Measurements from ENCODE around the gene MGAT5B.

MGAT5B gene

DNA sequence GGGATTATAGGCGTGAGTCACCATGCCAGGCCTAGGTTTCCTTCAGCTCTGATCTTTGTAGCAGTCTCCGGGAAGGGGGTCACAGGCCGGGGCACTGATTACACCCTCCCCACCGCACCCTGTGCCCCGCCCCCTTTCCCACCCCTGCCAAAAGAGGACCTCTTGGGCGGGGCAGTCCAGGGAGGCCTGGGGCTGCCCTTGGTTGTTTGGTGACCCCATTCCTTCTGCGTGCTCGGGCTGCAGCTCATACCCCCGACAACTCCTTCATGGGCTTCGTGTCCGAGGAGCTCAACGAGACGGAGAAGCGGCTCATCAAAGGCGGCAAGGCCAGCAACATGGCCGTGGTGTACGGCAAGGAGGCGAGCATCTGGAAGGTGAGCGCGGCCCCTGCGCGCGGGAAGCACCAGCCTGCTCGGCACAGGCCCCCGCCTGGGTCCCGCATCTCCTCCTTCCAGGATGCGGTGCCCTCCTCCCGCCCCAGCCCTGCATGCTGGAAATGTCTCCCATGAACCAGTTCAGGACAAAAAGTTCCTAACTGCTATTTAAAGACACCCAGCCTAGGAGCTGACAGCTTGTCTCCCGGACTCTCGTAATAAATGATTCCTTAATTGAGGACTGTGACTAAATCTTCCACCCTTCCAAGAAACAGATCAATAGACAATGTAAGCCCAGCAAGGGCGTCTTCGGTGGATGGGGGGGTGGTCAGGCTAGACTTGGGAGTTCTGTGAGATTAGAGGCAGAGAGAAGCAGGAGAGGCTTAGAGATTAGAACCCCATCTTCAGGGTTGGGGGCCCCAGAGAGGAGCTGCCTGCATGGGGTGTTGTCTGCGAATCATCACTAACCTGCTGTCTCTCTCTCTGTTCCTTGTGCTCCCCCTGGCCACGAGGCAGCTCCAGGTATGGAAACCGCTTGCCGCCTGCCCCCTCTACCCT lies 64.5 kb downstream of the MGAT5B start:
- no peak for DNase-seq

DNA sequence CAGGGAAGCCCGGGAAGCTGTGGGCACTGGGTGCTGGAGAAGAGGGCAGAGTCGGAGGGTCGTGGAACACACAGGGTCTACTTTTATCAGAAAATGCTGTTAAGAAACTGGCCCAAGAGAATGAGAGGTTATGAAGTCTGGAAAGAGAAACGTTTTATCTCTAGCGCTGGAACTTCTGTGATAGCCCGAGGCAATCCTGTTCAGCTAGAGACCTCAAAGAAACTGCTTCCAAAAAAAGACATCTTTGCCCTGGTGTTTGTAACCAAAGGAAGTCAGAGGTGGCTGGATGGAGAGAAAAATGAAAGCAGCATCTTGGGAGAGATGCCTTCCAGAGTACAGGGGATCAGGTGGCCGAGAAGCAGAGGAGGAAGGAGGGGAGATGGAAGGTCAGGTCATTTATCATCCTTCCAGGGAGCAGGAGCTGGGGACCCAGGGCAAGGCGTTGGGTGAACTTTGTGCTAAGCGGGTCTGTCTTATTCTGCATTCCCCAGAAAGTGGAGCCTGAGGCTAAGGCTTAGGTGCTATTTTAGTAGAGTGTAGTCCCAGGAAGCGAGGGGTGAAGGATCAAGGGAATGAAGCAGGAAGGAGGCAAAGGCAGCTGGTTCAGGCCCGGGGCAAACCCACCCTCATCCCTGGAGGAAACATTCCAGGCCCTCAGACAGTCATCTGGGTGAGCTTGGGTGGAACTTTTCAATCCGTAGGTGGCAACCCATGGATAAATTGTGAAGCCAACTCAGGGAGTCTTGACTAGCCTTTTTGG lies 66.5 kb downstream of the MGAT5B start:
- DNase-seq: no peak

DNA sequence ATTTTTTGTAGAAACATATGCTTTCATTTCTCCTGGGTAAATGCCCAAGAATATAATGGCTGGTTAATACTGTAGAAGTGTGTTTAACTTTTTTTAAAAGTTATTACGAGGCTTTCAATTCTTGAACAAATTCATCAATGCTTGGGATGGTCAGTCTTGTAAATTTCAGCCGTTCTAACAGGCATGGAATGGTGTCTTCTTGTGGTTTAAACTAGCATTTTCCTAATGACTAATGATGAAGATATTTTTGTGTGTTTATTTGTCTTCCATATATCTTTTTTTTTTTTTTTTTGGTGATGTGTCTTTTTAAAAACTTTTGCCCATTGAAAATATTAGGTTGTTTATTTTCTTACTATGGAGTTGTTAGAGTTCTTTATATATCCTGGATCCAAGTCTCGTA lies 67.1 kb downstream of the MGAT5B start:
- DNase-seq: no peak

DNA sequence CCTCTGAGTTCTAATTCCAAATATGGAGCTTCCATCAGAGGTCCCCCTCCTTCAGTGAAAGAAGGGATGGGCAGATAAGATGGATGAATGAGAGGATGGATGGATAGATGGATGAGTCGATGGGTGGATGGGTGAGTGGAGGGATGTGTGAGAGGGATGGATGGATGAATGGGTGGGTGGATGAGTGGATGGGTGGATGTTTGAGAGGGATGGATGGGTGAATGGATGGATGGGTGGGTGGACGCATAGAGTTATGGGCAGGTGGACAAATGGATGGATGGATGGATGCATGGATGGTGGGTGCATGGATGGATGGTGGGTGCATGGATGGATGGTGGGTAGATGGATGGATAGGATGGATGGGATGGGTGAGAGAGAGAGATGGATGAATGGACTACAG lies 69.0 kb downstream of the MGAT5B start:
- DNase-seq: no peak

DNA sequence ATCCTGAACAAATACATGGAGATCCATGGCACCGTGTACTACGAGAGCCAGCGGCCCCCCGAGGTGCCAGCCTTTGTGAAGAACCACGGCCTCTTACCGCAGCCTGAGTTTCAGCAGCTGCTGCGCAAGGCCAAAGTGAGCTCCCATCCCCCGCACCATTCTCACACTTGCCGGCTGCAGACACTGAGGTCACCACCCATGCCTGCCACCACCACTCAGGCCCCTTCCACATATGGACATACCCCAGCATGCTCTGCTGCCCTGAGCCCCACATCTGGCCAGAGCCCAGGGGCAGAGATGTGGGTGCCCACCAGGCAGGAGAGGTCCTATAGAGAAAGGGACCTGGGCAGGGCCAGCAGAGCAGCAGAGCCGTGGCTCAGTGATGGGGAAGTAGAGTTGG lies 69.8 kb downstream of the MGAT5B start:
- DNase-seq: no peak

DNA sequence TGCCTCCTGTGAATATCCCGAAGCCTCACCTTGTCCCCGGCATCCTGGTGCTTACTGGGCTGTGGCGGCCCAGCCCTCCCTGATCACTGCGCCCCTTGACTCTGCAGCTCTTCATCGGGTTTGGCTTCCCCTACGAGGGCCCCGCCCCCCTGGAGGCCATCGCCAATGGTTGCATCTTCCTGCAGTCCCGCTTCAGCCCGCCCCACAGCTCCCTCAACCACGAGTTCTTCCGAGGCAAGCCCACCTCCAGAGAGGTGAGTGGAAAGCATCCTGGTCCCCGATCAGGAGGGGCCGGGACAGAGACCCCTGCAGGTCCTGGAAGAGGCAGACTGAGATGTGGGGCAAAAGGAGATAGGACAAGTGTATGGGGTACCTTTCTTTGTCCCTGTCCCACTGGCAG lies 72.1 kb downstream of the MGAT5B start:
- no peak for DNase-seq

DNA sequence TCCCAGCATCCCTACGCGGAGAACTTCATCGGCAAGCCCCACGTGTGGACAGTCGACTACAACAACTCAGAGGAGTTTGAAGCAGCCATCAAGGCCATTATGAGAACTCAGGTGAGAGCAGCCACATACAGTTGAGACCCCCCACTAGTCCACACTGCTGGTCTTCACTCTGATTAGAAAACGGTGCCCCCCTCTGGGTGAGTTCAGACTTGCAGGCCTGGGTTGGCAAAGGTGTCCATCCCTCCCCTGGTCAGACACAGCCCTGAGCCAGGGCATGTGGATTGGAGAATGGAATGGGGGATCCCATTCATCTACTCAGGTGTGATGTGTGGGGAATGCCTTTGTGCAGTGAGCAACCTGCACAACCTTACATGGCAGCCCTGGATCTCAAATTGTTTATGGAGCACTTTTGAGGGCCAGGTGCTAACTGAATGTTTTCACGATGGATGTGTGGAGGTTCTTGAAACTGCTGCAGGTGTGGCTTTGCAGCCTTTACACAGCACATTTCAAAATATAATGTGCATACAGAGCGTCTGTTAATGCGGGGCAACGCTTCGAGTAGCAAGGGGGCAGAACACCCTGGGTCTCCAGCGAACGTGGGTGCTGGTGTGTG lies 72.6 kb downstream of the MGAT5B start:
- no peak for DNase-seq

DNA sequence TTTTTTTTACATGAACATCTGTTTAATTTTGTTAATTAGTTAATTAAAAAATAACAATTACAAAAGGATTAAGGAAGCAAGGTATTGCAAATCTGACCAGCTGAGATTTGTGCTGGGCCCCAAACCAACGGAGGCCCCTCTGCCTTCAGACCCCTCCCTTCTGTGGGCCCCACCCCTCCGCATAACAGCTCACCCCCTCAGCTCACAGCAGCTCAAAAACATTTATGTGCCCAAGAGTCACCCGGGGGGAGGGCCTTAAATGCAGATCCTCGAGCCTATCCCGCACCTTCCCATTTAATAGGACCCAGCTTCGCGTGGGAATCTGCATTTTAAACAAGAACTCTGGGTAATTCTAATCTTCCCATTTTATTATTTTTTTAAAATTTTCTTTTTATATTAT lies 75.0 kb downstream of the MGAT5B start:
- DNase-seq: no peak

DNA sequence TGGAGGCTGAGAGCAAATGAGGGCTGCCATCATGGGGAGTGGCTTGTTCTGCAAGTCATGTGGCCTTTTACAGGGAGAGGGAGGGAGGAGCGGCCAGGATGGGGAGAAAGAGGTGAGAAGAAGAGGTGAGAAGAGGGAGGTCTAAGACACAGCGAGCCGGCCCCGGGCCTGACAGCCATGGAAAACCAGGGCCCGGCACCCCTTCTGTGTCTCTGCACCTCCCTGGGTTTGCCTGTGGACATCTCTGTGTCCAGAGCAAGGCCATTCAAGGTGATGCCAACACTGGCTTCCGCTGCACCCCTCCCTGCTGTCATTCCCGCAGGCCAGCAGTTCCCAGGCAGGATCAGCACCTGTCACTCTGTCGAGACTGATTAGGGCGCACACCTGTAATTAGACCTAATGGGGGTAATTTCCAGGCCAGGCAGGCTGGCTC lies 75.6 kb downstream of the MGAT5B start:
- DNase-seq: no peak

DNA sequence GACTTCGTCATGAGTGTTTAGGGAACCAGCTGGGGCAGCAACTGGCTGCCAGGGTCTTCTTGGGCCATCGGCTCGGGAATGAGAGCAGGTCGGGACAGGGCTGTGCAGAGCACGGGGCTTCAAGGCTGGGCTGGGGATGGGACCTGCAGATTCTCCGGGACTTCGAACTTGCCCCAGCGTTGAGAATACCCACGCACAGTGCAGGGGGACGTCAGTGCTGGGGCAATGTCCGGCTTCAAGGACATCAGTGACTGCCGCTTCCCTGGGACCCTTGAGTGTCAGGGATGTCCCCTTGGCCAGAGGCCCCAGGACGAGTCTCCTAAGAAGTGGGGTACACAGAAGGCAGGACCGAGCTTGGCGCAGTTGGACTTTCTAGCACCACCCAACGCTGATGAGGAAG lies 76.3 kb downstream of the MGAT5B start:
- no peak for DNase-seq

DNA sequence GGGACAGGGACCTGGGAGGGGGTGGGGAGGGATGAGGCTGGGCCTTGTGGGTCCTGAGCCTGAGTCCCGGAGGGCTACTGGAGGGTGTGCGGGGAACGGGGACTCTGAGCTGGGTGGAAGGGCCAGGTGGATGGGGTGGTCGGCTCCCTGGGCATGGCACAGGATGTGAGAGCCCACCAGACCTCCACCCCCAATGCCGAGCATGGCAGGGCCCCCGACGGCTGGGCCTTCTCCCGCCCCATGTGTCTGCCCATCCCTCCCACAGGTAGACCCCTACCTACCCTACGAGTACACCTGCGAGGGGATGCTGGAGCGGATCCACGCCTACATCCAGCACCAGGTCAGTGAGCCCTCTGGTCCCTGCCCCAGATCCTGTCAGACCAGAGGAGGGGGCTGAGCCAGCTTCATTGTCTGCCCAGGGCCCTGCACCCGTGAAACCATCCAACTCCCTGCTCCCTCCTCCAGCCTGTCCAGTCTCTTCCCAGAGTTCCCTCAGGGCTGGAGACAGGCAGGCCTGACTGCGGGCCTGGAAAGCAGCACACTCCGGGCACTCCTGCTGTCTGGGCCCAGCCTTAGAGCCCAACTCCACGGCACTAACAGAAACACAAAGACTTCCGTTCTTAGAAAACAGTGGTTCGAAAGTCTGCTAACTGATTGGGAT lies 78.0 kb downstream of the MGAT5B start:
- no peak for DNase-seq

DNA sequence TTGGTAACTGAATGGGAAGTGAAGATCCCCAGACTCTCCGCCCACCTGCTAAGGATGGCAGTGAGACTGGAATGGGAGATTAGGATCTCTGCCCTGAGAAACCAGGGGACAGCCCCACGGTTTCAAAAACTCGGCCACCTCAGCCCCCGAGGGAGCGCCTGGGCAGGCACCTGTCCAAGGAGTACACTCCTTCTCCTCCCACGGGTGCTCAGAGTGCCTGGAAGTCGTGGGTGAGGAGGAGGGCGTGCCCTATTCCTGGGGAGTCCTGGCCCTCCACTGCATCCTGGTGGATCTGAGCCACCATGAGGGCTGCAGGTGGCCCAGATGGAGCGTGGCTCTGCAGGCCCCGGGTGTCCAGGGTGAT lies 78.5 kb downstream of the MGAT5B start:
- no peak for DNase-seq

DNA sequence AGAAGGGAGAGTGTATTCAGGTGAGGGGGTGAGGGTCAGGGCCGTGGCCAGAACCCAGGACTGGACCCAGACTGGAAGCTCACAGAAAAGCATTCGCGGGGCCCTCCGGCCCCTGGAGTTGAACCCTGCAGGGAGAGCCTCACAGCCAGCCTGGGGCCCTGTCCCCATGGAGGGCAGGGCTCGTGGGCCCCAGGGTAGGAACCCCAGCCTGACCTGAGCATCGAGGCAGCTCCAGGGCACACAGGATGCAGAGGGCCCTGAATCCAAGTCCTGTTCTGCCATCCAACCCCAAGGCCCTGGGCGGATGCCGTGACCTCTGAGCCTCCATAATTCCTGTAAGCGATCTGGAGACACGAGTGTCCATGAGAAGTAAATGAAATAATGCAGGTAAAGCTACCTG lies 79.1 kb downstream of the MGAT5B start:
- DNase-seq: no peak

DNA sequence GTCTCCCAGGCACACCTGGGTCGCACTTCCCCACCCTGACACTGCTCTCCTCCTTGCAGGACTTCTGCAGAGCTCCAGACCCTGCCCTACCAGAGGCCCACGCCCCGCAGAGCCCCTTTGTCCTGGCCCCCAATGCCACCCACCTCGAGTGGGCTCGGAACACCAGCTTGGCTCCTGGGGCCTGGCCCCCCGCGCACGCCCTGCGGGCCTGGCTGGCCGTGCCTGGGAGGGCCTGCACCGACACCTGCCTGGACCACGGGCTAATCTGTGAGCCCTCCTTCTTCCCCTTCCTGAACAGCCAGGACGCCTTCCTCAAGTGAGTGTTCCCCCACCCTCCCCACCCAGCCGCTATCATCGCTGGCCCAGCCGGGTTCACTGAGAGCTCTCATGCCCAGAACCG lies 79.6 kb downstream of the MGAT5B start:
- DNase-seq: no peak

DNA sequence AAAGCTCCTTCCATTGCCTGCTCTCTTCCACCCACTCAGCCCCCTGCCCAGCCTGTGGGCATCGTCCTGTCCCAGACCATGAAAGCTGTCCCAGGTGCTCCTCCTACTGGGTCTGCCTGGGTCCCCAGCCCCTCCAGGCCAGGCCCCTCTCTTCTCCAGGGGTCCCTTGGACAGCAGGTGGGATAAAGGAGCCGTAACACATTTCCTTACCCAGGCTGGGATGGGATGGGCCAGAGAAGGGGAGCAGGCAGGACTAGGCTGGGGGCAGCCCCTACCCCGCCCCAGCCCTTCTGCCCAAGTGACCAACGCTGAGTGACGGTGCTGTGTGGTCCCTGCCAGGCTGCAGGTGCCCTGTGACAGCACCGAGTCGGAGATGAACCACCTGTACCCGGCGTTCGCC lies 80.1 kb downstream of the MGAT5B start:
- no peak for DNase-seq

DNA sequence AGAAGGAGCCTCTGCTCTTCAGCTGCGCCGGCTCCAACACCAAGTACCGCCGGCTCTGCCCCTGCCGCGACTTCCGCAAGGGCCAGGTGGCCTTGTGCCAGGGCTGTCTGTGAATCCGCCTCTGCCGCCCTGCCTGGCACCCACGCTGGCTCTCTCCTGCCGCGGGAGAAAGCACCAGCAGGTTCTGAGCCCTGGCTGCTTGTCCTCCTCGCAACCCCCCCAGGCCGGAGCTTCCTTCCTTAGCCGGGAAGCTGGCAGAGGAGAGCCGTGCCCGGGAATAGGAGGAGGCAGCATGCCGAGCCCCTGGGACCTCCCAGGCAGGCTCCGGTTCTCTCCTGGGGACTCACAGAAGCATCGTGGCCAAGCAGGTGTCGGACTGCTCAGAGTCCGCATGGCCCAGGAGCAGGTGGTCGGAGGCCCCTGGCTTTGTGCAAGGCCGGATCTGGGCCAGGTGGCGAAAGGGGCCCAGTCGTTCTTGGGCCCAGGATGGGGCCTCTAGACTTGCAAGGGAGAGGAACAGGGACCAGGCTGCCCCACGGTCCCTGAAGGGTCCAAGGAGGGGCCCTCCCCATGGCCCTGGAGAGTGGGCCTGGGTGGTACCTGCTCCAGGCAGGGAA lies 80.6 kb downstream of the MGAT5B start:
- DNase-seq: no peak

DNA sequence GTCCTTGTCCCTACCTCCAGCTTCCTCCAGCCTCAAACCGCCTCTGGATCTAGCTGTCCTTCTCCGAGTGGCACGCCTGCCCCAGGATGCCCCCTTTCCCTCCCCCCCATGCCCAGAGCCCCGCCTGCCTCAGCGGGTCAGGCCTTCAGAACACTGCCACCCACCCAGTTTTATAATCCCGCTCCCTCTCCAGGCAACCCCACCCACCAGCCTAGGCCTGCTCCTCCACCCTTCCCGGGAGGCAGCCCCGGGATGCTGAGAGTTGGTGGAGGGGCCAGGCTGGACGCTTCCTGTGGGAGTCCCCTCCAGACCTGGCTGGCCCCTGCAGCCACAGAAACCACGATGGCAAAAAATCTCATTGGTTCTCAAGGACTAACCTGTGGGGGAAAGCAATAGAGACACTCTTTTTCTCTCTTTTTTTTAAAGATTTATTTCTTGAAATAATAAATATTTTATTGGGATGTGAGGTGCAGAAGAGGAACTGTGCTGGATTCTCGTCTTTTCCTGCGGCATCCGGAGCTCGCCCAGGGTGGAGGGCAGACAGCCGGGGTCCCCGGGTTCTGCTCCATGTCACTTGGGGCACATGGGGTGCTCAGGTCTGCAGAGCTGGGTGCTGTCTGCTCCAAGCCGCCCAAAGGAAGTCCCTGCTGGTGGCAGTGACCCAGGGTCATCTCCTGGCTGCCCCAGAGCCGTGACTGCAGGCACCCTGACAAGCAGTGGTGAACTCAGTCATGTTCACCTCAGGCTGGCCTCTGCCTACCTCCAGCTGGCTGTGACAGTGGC lies 81.9 kb downstream of the MGAT5B start:
- no peak for DNase-seq

DNA sequence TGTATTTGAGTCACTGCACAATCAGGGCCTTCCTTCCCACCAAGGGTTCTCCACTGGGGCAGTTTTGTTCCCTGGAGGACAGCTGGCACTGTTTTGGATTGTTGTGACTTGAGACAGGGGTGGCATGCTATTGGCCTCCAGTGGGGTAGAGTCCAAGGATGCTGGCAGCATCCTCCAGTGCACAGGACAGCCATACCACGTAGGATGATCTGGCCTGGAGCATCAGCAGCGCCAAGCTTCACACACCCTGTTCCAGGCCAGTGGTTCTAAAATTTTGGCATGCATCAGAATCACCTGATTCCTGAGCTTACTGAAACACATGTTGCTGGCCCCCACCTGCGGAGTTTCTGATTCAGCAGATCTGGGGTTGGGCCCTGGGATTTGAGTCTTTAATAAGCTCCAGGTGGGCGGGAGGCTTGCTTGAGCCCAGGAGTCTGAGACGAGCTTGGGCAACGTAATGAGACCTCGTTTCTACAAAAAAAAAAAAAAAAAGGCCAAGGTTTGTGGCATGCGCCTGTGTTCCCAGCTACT lies 83.2 kb downstream of the MGAT5B start:
- DNase-seq: no peak

DNA sequence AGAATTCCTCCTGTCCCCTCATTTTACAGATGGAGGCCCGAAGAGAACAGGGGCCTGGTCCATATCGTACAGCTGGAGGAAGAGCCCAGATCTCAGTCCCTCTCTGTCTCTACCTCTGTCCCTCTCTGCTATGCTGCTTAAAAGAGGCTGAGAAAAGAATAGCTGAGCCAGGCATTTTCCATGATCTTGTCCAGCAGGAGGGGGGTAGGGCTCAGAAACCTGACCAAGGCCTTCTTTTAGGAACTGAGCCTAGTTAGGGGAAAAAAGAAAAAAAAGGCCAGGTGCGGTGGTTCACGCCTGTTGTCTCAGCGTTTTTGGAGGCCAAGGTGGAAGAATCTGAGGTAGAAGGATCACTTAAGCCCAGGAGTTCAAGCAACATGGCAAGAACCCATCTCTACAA lies 84.2 kb downstream of the MGAT5B start:
- DNase-seq: no peak

DNA sequence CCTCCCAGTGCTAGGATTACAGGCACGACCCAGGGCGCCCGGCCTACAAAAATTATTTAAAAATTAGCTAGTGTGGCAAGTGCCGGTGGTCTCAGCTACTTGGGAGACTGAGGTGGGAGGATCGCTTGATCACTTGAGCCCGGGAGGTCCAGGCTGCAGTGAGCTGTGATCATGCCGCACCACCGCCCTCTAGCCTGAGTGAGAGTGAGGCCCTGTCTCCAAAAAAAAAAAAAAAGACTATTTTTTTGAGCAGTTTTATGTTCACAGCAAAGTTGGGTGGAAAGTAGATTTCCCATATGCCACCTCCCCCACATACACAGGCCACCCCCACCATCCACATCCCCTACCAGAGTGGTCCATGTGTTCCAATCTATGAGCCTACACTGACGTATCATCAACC lies 84.9 kb downstream of the MGAT5B start:
- DNase-seq: no peak

DNA sequence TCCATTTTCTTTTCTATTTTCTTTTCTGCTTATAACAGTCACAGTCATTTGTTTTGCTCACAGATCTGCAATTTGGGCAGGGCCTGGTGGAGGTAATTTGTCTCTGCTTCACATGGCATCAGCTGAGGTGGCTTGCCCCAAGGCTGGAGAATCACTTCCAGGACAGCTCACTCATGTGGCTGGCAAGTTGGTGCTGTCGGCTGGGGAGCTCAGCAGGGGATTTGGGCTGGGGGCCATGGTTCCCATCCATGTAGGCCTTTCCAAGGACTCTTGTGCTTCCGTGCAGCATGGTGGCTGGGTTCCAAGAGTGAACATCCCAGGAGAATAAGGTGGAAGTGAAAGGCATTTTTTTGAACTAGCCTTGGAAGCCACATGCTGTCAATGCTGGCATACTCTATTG lies 85.7 kb downstream of the MGAT5B start:
- DNase-seq: no peak

DNA sequence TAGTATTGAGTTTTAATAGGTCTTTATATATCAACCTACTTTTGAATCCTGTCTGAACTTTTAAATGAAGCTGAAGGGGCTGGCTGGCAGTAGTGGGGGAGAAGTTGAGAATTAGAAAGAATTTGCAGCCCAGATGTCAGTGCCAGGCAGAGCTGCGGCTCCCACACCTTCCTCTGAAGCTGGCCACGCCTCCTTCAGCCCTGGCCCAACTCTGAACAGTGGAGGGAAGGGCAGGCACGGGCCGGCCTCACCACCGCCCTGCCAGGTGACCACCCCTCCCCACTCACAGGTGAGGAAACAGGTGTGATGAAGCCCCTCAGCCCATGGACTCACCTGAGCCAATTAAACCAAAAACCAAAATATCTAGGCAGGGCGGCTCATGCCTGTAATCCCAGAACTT lies 87.0 kb downstream of the MGAT5B start:
- DNase-seq: no peak

Measured in stimulated activated CD4-positive, alpha-beta T cell treated with anti-CD3 and anti-CD28 coated beads, Interleukin-1b, Interleukin-23, amount 100 ng/mL, for 48 hours (primary cell).